ENCODE data around the gene OPA1. TPM values are rescaled to one million over a fixed set of nuclear protein-coding genes. Genes with fewer than 3 reads are reported as not detected.

Gene OPA1, protein sequence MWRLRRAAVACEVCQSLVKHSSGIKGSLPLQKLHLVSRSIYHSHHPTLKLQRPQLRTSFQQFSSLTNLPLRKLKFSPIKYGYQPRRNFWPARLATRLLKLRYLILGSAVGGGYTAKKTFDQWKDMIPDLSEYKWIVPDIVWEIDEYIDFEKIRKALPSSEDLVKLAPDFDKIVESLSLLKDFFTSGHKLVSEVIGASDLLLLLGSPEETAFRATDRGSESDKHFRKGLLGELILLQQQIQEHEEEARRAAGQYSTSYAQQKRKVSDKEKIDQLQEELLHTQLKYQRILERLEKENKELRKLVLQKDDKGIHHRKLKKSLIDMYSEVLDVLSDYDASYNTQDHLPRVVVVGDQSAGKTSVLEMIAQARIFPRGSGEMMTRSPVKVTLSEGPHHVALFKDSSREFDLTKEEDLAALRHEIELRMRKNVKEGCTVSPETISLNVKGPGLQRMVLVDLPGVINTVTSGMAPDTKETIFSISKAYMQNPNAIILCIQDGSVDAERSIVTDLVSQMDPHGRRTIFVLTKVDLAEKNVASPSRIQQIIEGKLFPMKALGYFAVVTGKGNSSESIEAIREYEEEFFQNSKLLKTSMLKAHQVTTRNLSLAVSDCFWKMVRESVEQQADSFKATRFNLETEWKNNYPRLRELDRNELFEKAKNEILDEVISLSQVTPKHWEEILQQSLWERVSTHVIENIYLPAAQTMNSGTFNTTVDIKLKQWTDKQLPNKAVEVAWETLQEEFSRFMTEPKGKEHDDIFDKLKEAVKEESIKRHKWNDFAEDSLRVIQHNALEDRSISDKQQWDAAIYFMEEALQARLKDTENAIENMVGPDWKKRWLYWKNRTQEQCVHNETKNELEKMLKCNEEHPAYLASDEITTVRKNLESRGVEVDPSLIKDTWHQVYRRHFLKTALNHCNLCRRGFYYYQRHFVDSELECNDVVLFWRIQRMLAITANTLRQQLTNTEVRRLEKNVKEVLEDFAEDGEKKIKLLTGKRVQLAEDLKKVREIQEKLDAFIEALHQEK
- 68.3 and 72.1 TPM in 2 replicates for total RNA-seq

DNA sequence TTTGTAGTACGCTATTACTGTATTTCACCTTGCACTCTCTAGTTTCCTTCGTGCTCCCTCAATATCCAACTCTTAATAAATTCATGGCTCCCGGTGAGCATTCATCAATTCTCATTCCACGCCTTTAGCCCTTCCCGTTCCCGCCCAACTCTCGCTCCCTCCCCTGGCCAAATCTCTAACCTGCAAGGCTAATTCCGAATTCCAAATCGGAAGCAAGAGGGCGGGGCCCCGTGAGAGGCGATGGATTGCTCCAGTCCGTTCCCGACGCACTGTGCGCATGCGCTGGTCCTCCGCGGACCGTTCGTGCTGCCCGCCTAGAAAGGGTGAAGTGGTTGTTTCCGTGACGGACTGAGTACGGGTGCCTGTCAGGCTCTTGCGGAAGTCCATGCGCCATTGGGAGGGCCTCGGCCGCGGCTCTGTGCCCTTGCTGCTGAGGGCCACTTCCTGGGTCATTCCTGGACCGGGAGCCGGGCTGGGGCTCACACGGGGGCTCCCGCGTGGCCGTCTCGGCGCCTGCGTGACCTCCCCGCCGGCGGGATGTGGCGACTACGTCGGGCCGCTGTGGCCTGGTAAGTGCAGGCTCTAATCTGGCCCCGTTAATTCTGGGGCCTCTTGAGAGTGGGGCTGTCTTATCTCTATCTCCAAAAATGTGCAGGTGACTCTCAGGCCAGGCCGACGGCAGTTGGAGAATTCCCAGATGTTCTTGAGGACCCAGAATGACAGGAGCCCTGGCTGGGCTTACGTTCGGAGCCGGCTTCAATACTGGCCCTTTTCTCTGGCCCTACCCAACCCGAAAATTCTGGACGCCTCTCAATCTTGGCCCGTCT is at the start of gene OPA1:
Gene OPA1 (plus strand): TSS at position 368 of the 827 bp plus-strand sequence. CDS start 170 bp downstream, at position 538.

DNA sequence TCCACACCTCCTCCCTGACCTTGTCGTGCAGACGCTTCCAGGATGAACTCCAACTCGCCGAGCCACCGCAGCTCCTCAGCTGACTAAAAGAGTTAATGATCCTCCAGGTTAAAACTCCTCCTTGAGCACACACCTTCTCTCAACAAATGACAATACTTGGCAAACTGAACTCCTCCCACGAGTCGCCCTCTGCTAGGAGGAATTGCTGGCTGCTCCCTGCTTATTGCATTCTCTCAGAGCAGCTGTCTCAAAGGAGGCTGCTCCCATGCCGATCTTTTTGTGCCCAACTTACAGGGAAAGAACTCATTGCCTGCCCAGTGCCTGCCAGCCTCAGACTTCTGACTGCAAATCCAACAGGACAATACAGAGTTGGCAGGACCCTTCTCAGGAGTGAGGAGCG is 38.2 kb upstream of the OPA1 start, which contains the start of gene ATP13A4:
Gene ATP13A4 (minus strand): TSS at position 85 of the 400 bp plus-strand sequence. CDS start 96 bp downstream, outside the sequence.

Other genes with a start within 250 kb of the OPA1 start
- not detected in 2 replicates for gene ATP13A5, start 214.5 kb upstream of the OPA1 start, total RNA-seq
- gene ATP13A4, start 38.3 kb upstream of the OPA1 start, total RNA-seq: 0.18 and 0.28 TPM in 2 replicates

Measured in smooth muscle cell of bladder (primary cell).